ENCODE measurements around the gene RAB37. TPM values are rescaled to one million over a fixed set of nuclear protein-coding genes. Genes with fewer than 3 reads are reported as not detected.

RAB37 gene
- total RNA-seq, 1 donor from 2014 or later = 14.0 TPM

GRCh38 chr17:74776990-74777389 lies 39.9 kb downstream of the RAB37 start:
- no peak for ATAC-seq
- no peak for DNase-seq (ENCODE audit: low spot score)

- DNase-seq (ENCODE audit: low spot score) (no peak), ATAC-seq (no peak)
Measured at GRCh38 chr17:74777901-74778515, 41.0 kb downstream of the RAB37 start.

GRCh38 chr17:74778960-74779359 lies 41.9 kb downstream of the RAB37 start:
- DNase-seq (ENCODE audit: low spot score) = no peak
- ATAC-seq = no peak

GRCh38 chr17:74779501-74779900 lies 42.4 kb downstream of the RAB37 start:
- no peak for ATAC-seq
- no peak for DNase-seq (ENCODE audit: low spot score)

- DNase-seq (ENCODE audit: low spot score) = no peak
- ATAC-seq = peak; percentile 8
Measured at GRCh38 chr17:74779948-74780400, 42.9 kb downstream of the RAB37 start.

- no peak for DNase-seq (ENCODE audit: low spot score)
- peak; percentile 69 for ATAC-seq
Measured at GRCh38 chr17:74780443-74781238, 43.6 kb downstream of the RAB37 start.

GRCh38 chr17:74782571-74782970 lies 45.5 kb downstream of the RAB37 start:
- DNase-seq (ENCODE audit: low spot score) (no peak), ATAC-seq (no peak)

GRCh38 chr17:74784125-74784810 lies 47.2 kb downstream of the RAB37 start:
- ATAC-seq (no peak), DNase-seq (ENCODE audit: low spot score) (no peak)

- ATAC-seq (no peak), DNase-seq (ENCODE audit: low spot score) (no peak)
Measured at GRCh38 chr17:74785096-74785980, 48.3 kb downstream of the RAB37 start.

GRCh38 chr17:74785981-74786360 lies 48.9 kb downstream of the RAB37 start:
- no peak for ATAC-seq
- no peak for DNase-seq (ENCODE audit: low spot score)

GRCh38 chr17:74786431-74787055 lies 49.5 kb downstream of the RAB37 start:
- no peak for ATAC-seq

GRCh38 chr17:74790161-74791058 lies 53.4 kb downstream of the RAB37 start:
- ATAC-seq (no peak), DNase-seq (ENCODE audit: low spot score) (no peak)

More at GRCh38 chr17:74786431-74787055, 49.5 kb downstream of the RAB37 start:
- DNase-seq (ENCODE audit: low spot score) = no peak

- no peak for ATAC-seq
- DNase-seq (ENCODE audit: low spot score) = no peak
Measured at GRCh38 chr17:74792586-74793105, 55.6 kb downstream of the RAB37 start.

GRCh38 chr17:74795327-74796020 lies 58.4 kb downstream of the RAB37 start:
- ATAC-seq (no peak), DNase-seq (ENCODE audit: low spot score) (no peak)

- DNase-seq (ENCODE audit: low spot score) = no peak
- no peak for ATAC-seq
Measured at GRCh38 chr17:74796211-74796610, 59.2 kb downstream of the RAB37 start.

- DNase-seq (ENCODE audit: low spot score) (no peak), ATAC-seq (no peak)
Measured at GRCh38 chr17:74796866-74797265, 59.8 kb downstream of the RAB37 start.
